Mucosa of descending colon (tissue), 3 donors: ENCODE data around the gene PTGER3. TPM values are rescaled to one million over a fixed set of nuclear protein-coding genes. Genes with fewer than 3 reads are reported as not detected.
"Not testable (repeated sequence)": the region's sequence is repeated elsewhere in the genome, so short reads cannot be mapped to it uniquely, and the experiment has no call there.

ENCODE experiments used
- ATAC-seq: fragments of 200-7000 bp; cut with Tn5 transposase; one replicate; pipeline ENCODE4 v1.9.1; 2020; ENCODE audit warnings: mild to moderate bottlenecking, moderate library complexity
- DNase-seq, 3 donors: peaks; one replicate each; pipeline ENCODE4 v3.0.0-alpha.2; 2020
- H3K36me3 ChIP-seq: fragments of 200-600 bp; one replicate; pipeline ENCODE4 v1.8.0; 2021; ENCODE audit warnings: low read depth, mild to moderate bottlenecking
- H3K4me1 ChIP-seq: fragments of 200-600 bp; one replicate; pipeline ENCODE4 v1.8.0; 2021; ENCODE audit warnings: low read depth, mild to moderate bottlenecking
- H3K4me3 ChIP-seq: fragments of 200-600 bp; one replicate; pipeline ENCODE4 v1.8.0; 2021; ENCODE audit warnings: mild to moderate bottlenecking
- H3K9me3 ChIP-seq: fragments of 200-600 bp; one replicate; pipeline ENCODE4 v1.8.0; 2021; ENCODE audit warnings: mild to moderate bottlenecking
- CTCF ChIP-seq: fragments of 200-600 bp; IDR thresholded peaks from one replicate; pipeline ENCODE4 v1.8.0; 2022; ENCODE audit warnings: antibody characterized with exemption, mild to moderate bottlenecking
- intact Hi-C, 2 donors: fragments of 100-400 bp; cut with DNase I in 1 of 2; cut with micrococcal nuclease in 1 of 2; formaldehyde crosslinking; loops; one replicate each; pipeline versions ENCODE4 v1.11.0 to v1.11.1; 2022; cut with DNase I, micrococcal nuclease
- total RNA-seq, 3 donors: library from RNA; stranded (reverse); fragmentation: NEBNext Ultra II Directional in 2 of 3; extraction: Animal tissue kit (Norgen Biotek cat#: 25700) in 2 of 3; gene quantifications; one replicate each; pipeline versions ENCODE4 v1.2.1 to v1.2.4, GENCODE V29; 2021 to 2023
- donor health status: DM: no; HTN: no; CAD: no; lungs with moderate emphysema.
- donor health status: DM: no; HTN: no; CAD: no.
- donor health status: DM: no; HTN: yes; CAD: no.

The PTGER3 gene
- total RNA-seq, 3 donors from 2014 or later: 1.2 to 19.7 (median 1.3) TPM

DNA sequence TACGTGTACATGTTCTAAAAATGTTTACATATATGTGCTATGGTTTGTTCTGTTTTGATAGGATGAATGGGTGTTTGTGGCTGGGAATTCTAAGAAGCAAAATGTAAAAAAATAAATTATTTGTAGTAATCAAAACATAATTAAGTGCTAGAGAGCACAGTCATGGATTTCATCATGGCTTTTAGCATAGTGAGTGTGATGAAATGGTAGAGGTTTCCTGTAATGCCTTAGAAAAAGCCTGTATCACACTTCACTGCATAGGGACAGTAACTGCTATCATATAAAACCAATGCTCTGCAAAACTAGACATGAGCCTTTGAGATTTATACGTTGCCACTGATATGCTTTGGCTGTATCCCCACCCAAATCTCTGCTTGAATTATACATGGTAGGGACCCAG, 99.8 kb downstream of the PTGER3 start:
- no peak for TF ChIP-seq CTCF
- no peak overlapping the region for H3K4me3 ChIP-seq
- no peak for DNase-seq
- no peaks in the 10 kb centered on the region for H3K36me3 ChIP-seq
- intact Hi-C loops: no loop called here
- ATAC-seq: no peak
- no peaks in the 10 kb centered on the region for H3K9me3 ChIP-seq
- no peaks in the 10 kb centered on the region for H3K4me1 ChIP-seq

GRCh38 chr1:70945676-70946075, 101.9 kb downstream of the PTGER3 start:
- ATAC-seq (no peak), DNase-seq (no peak)
- Histone ChIP-seq H3K4me3 (no peak overlapping the region), H3K4me1 (no peaks in the 10 kb centered on the region), H3K36me3 (no peaks in the 10 kb centered on the region), H3K9me3 (no peaks in the 10 kb centered on the region)
- intact Hi-C loops: no loop called here
- no peak for TF ChIP-seq CTCF

GRCh38 chr1:70945251-70945650, 102.4 kb downstream of the PTGER3 start:
- DNase-seq: no peak
- intact Hi-C loops: no loop called here
- no peak for ATAC-seq
- no peaks in the 10 kb centered on the region for H3K4me1 ChIP-seq
- H3K9me3 ChIP-seq: no peaks in the 10 kb centered on the region
- no peak for TF ChIP-seq CTCF
- no peaks in the 10 kb centered on the region for H3K36me3 ChIP-seq
- no peak overlapping the region for H3K4me3 ChIP-seq

DNA sequence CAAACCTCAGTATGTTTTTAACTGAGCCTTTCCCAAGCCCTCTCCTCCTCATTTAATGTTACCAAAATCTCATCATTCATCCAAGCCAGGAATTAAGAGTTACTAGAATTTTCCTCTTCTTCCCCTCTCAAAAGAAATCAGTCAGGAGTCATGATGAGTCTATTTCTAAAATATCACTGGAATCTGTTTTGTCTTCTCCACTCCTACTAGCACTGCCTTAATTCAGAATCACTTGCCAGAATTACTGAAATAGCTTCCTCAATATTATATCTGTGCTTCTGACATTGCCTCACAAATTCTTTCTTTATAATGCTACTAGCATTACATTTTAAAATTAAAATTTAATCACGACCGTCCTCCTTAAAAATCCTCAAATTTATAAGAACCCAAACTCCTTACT, 106.1 kb downstream of the PTGER3 start:
- TF ChIP-seq CTCF: no peak
- DNase-seq: no peak
- Histone ChIP-seq H3K4me3 (no peak overlapping the region), H3K4me1 (no peaks in the 10 kb centered on the region), H3K36me3 (no peaks in the 10 kb centered on the region), H3K9me3 (no peaks in the 10 kb centered on the region)
- ATAC-seq: no peak
- intact Hi-C loops: no loop called here

- intact Hi-C loops, DNase-seq, ATAC-seq, H3K4me3 ChIP-seq, H3K4me1 ChIP-seq, H3K9me3 ChIP-seq, H3K36me3 ChIP-seq: not testable (repeated sequence)
These were observed 107.2 kb downstream of the PTGER3 start for GRCh38 chr1:70940398-70940797.

DNA sequence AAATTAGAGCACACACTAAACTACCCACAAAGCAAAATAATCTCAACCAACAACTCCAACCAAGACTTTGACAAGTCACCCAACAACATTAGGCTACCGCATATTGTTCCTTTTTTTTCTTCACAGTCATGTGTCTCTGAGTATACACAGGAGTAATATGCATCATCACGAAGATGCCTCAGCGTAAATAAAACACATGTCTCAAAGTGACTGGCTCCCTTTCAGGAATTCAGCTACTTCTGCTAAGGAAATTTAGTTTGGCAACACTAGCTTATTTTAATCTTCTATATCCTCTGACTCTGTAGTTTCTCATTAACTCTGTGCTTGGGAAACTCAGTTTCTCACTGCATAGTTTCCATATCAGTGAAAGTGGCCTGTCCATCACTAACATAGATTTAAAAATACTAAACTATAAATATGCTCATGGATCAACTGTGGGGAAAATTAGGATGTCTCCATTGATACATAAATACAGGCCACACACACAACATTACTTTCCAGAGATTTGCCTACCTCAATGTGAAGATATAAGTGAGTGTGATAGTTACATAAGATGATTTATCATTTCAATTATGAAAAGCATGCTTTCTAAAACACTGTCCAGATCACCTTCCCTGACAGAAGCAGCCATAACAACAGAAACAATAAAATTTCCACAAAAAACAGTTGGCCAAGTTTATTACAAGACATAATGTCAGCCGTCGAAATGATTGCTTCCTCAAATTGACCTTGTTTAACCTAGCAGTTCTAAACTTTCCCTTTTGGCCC, 113.2 kb downstream of the PTGER3 start:
- DNase-seq (no peak), ATAC-seq (no peak)
- intact Hi-C loops: no loop called here
- no peak for TF ChIP-seq CTCF
- Histone ChIP-seq H3K4me3 (no peak overlapping the region), H3K4me1 (no peaks in the 10 kb centered on the region), H3K36me3 (no peaks in the 10 kb centered on the region), H3K9me3 (no peaks in the 10 kb centered on the region)
